ENCODE measurements around the gene THAP3. TPM values are rescaled to one million over a fixed set of nuclear protein-coding genes. Genes with fewer than 3 reads are reported as not detected.

THAP3 gene
- total and polyA plus RNA-seq, 2 experiments from 2014 or later: 15.1 to 23.8 TPM

DNA sequence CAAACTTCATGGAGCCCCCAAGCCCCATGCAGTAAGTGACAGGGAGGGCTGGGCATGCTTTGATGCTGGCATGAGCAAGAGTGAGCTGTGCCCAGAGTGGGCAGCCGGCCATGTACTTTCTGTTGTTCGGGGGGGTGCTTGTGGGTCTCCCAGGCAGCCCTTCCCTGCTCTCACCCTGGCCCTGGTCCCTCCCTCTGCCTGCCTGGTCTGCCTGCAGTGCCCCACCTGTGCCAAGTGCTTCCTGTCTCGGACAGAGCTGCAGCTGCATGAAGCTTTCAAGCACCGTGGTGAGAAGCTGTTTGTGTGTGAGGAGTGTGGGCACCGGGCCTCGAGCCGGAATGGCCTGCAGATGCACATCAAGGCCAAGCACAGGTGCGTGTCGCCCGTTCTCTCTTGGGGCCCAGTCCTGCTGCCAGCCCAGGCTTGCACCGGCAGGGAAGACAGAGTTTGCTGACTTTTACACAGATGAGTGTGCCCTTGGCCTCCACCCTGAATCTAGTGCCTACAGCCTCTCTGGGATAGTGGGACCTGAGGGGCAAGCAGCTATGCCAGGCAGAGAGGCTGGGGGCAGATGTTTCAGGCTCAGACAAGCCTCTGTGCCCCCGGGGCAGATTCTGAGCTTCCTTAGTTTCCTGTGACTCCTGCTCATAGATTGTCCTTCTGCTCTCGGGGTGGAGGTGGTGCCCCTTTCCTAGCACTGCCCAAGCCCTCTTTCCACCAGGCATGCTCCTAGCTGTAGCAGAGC, 37.2 kb upstream of the THAP3 start (continued):
- TF ChIP-seq, protein P1, sequence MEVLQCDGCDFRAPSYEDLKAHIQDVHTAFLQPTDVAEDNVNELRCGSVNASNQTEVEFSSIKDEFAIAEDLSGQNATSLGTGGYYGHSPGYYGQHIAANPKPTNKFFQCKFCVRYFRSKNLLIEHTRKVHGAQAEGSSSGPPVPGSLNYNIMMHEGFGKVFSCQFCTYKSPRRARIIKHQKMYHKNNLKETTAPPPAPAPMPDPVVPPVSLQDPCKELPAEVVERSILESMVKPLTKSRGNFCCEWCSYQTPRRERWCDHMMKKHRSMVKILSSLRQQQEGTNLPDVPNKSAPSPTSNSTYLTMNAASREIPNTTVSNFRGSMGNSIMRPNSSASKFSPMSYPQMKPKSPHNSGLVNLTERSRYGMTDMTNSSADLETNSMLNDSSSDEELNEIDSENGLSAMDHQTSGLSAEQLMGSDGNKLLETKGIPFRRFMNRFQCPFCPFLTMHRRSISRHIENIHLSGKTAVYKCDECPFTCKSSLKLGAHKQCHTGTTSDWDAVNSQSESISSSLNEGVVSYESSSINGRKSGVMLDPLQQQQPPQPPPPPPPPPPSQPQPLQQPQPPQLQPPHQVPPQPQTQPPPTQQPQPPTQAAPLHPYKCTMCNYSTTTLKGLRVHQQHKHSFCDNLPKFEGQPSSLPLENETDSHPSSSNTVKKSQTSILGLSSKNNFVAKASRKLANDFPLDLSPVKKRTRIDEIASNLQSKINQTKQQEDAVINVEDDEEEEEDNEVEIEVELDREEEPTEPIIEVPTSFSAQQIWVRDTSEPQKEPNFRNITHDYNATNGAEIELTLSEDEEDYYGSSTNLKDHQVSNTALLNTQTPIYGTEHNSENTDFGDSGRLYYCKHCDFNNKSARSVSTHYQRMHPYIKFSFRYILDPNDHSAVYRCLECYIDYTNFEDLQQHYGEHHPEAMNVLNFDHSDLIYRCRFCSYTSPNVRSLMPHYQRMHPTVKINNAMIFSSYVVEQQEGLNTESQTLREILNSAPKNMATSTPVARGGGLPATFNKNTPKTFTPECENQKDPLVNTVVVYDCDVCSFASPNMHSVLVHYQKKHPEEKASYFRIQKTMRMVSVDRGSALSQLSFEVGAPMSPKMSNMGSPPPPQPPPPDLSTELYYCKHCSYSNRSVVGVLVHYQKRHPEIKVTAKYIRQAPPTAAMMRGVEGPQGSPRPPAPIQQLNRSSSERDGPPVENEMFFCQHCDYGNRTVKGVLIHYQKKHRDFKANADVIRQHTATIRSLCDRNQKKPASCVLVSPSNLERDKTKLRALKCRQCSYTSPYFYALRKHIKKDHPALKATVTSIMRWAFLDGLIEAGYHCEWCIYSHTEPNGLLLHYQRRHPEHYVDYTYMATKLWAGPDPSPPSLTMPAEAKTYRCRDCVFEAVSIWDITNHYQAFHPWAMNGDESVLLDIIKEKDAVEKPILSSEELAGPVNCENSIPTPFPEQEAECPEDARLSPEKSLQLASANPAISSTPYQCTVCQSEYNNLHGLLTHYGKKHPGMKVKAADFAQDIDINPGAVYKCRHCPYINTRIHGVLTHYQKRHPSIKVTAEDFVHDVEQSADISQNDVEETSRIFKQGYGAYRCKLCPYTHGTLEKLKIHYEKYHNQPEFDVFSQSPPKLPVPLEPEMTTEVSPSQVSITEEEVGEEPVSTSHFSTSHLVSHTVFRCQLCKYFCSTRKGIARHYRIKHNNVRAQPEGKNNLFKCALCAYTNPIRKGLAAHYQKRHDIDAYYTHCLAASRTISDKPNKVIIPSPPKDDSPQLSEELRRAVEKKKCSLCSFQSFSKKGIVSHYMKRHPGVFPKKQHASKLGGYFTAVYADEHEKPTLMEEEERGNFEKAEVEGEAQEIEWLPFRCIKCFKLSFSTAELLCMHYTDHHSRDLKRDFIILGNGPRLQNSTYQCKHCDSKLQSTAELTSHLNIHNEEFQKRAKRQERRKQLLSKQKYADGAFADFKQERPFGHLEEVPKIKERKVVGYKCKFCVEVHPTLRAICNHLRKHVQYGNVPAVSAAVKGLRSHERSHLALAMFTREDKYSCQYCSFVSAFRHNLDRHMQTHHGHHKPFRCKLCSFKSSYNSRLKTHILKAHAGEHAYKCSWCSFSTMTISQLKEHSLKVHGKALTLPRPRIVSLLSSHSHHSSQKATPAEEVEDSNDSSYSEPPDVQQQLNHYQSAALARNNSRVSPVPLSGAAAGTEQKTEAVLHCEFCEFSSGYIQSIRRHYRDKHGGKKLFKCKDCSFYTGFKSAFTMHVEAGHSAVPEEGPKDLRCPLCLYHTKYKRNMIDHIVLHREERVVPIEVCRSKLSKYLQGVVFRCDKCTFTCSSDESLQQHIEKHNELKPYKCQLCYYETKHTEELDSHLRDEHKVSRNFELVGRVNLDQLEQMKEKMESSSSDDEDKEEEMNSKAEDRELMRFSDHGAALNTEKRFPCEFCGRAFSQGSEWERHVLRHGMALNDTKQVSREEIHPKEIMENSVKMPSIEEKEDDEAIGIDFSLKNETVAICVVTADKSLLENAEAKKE (CRISPR knock-in tag; IDR thresholded peaks at IDR 0.05): no peak
- TF ChIP-seq ZNF331 (CRISPR knock-in tag; IDR thresholded peaks at IDR 0.05; ENCODE audit: low read depth): no peak
- no peak for TF ChIP-seq EZH2phosphoT487 (IDR thresholded peaks at IDR 0.05; ENCODE audit: unreplicated experiment)
- TF ChIP-seq, protein P2, sequence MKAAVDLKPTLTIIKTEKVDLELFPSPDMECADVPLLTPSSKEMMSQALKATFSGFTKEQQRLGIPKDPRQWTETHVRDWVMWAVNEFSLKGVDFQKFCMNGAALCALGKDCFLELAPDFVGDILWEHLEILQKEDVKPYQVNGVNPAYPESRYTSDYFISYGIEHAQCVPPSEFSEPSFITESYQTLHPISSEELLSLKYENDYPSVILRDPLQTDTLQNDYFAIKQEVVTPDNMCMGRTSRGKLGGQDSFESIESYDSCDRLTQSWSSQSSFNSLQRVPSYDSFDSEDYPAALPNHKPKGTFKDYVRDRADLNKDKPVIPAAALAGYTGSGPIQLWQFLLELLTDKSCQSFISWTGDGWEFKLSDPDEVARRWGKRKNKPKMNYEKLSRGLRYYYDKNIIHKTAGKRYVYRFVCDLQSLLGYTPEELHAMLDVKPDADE (IDR thresholded peaks at IDR 0.05): no peak
- TF ChIP-seq ZNF114 (CRISPR knock-in tag; IDR thresholded peaks at IDR 0.05): no peak
- no peak for TF ChIP-seq POLR2AphosphoS5 (IDR thresholded peaks at IDR 0.05; ENCODE audit: low read depth)

All from GM23338 (cell line).